Effector CD4-positive, alpha-beta T cell (primary cell): ENCODE data around the gene SSR1.

Source experiments
- DNase-seq: peaks from one replicate; pipeline ENCODE4 v3.0.0-alpha.2; 2020

Gene SSR1

GRCh38 chr6:7254980-7255835, 57.8 kb downstream of the SSR1 start:
- DNase-seq = no peak

- DNase-seq = no peak
Observed at GRCh38 chr6:7252390-7252789, 60.6 kb downstream of the SSR1 start.

GRCh38 chr6:7251646-7252260, 61.2 kb downstream of the SSR1 start:
- no peak for DNase-seq

- no peak for DNase-seq
Observed at GRCh38 chr6:7250812-7251211, 62.2 kb downstream of the SSR1 start.

GRCh38 chr6:7249946-7250643, 62.9 kb downstream of the SSR1 start:
- DNase-seq = no peak

- DNase-seq = no peak
Observed at GRCh38 chr6:7249391-7249790, 63.6 kb downstream of the SSR1 start.

- no peak for DNase-seq
Observed at GRCh38 chr6:7247828-7248227, 65.2 kb downstream of the SSR1 start.

GRCh38 chr6:7247179-7247456, 65.9 kb downstream of the SSR1 start:
- no peak for DNase-seq

GRCh38 chr6:7246401-7247178, 66.4 kb downstream of the SSR1 start:
- no peak for DNase-seq

GRCh38 chr6:7245668-7246393, 67.2 kb downstream of the SSR1 start:
- DNase-seq = no peak

GRCh38 chr6:7243179-7243981, 69.6 kb downstream of the SSR1 start:
- peak; percentile 28 for DNase-seq

GRCh38 chr6:7242835-7243178, 70.2 kb downstream of the SSR1 start:
- DNase-seq = no peak

- no peak for DNase-seq
Observed at GRCh38 chr6:7241709-7242645, 71.0 kb downstream of the SSR1 start.

- no peak for DNase-seq
Observed at GRCh38 chr6:7241160-7241559, 71.8 kb downstream of the SSR1 start.

GRCh38 chr6:7240351-7240750, 72.6 kb downstream of the SSR1 start:
- no peak for DNase-seq

GRCh38 chr6:7239590-7239948, 73.4 kb downstream of the SSR1 start:
- DNase-seq = no peak

- DNase-seq = peak; percentile 52
Observed at GRCh38 chr6:7238900-7239589, 74.0 kb downstream of the SSR1 start.

GRCh38 chr6:7238526-7238899, 74.5 kb downstream of the SSR1 start:
- no peak for DNase-seq

- DNase-seq = no peak
Observed at GRCh38 chr6:7237653-7238188, 75.3 kb downstream of the SSR1 start.
